ENCODE results near the gene PRKCH. TPM values are rescaled to one million over a fixed set of nuclear protein-coding genes. Genes with fewer than 3 reads are reported as not detected.

Gene PRKCH
- total RNA-seq, 1 experiment from 2014 or later, result 5.2 TPM

DNA sequence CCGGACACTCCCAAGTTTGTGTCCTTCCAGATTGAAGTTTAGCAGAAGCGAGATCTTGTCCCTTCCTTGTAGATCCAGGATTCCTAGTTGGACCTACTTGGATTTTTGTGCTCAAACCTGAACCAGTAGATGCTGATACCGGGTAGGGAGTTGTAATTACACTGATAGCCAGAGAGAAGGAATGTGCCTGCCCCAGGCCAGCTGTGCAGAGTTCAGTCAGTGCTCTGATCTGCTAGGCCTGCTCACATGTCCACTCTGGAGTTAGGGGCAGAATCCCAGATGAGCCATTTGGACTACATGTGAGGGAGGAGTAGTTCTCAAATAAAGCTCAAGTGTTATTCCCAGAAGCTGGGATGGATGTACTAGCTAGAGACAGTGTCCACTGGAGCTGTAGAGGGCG is 65.7 kb downstream of the PRKCH start:
- Histone ChIP-seq H2BK15ac (ENCODE audit: low read depth, low read length) (no peak overlapping the region), H3K18ac (ENCODE audit: insufficient read length, low read depth, low read length) (no peak overlapping the region), H4K91ac (ENCODE audit: insufficient read length, low read depth, low read length) (no peak overlapping the region), H3K9me3 (ENCODE audit: control insufficient read depth, low read depth, low read length) (no peaks in the 10 kb centered on the region), H3K79me2 (ENCODE audit: insufficient read depth, low read length) (no peaks in the 10 kb centered on the region), H3K4ac (ENCODE audit: low read depth, low read length) (no peak overlapping the region), H3K14ac (ENCODE audit: insufficient read depth, low read length) (no peak overlapping the region), H3T11ph (ENCODE audit: low read length) (no peak overlapping the region), H2AK5ac (ENCODE audit: insufficient read length, low read length) (no peak overlapping the region), H3K4me2 (ENCODE audit: insufficient read depth, insufficient read length, low read length) (no peak overlapping the region), H3K56ac (ENCODE audit: insufficient read length, low read depth, low read length) (no peak overlapping the region), H3K23ac (ENCODE audit: insufficient read length, low read depth, low read length) (no peak overlapping the region), H2BK120ac (ENCODE audit: low read depth, low read length, poor library complexity, severe bottlenecking) (no peak overlapping the region), H3K27me3 (ENCODE audit: insufficient read depth, low read length) (no peaks in the 10 kb centered on the region), H2BK5ac (ENCODE audit: insufficient read length, low read length) (no peak overlapping the region), H2BK20ac (ENCODE audit: low read depth, low read length, poor library complexity, severe bottlenecking) (no peak overlapping the region), H3K4me1 (ENCODE audit: insufficient read depth, low read length) (no peaks in the 10 kb centered on the region), H4K20me1 (ENCODE audit: control insufficient read depth, insufficient read depth, insufficient read length) (no peaks in the 10 kb centered on the region), H4K8ac (replicated peaks; ENCODE audit: insufficient read length, low read depth, low read length) (no peak overlapping the region), H3K27ac (ENCODE audit: insufficient read length, low read depth, low read length) (no peak overlapping the region), H3K9ac (ENCODE audit: extremely low read depth, insufficient read length, low read length) (no peak overlapping the region), H2AFZ (ENCODE audit: low read length) (no peak overlapping the region), H2BK12ac (ENCODE audit: insufficient read length, low read depth, low read length) (no peak overlapping the region), H3K23me2 (ENCODE audit: insufficient read length, low read depth, low read length, poor library complexity, severe bottlenecking) (no peaks in the 10 kb centered on the region), H4K5ac (ENCODE audit: insufficient read length, low read depth, low read length) (no peak overlapping the region), H3K79me1 (ENCODE audit: insufficient read depth, low read depth, low read length, poor library complexity, severe bottlenecking) (no peaks in the 10 kb centered on the region)
- H3K9me3 Mint-ChIP-seq, result no peaks in the 10 kb centered on the region
- WGBS (ENCODE audit: extremely low coverage, insufficient read length, low lambda C conversion rate), result no CpG with 5 or more reads among the region's 4 CpGs
- no peaks in the 10 kb centered on the region for H3K36me3 Mint-ChIP-seq (ENCODE audit: insufficient read depth in 1 of 3, low read depth in 3 of 3)
- H3K27ac Mint-ChIP-seq, result no peak overlapping the region
- no peaks in the 10 kb centered on the region for H3K27me3 Mint-ChIP-seq (ENCODE audit: low read depth)
- no peak for DNase-seq
- TF ChIP-seq, protein P1, sequence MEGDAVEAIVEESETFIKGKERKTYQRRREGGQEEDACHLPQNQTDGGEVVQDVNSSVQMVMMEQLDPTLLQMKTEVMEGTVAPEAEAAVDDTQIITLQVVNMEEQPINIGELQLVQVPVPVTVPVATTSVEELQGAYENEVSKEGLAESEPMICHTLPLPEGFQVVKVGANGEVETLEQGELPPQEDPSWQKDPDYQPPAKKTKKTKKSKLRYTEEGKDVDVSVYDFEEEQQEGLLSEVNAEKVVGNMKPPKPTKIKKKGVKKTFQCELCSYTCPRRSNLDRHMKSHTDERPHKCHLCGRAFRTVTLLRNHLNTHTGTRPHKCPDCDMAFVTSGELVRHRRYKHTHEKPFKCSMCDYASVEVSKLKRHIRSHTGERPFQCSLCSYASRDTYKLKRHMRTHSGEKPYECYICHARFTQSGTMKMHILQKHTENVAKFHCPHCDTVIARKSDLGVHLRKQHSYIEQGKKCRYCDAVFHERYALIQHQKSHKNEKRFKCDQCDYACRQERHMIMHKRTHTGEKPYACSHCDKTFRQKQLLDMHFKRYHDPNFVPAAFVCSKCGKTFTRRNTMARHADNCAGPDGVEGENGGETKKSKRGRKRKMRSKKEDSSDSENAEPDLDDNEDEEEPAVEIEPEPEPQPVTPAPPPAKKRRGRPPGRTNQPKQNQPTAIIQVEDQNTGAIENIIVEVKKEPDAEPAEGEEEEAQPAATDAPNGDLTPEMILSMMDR (conservative IDR thresholded peaks at IDR 0.05), result no peak
- no peak overlapping the region for H3K4me3 Mint-ChIP-seq
- 0 out of 4 replicates have a peak, but pooled peaks cover 0 to 6% of the 10 kb centered on the region in 2 experiments for H3K4me1 Mint-ChIP-seq
